B cell (primary cell): ENCODE results near the gene IFTAP. TPM values are rescaled to one million over a fixed set of nuclear protein-coding genes. Genes with fewer than 3 reads are reported as not detected.

ENCODE experiments used
- ATAC-seq: fragments of 200-7000 bp; cut with Tn5 transposase; one replicate; pipeline ENCODE4 v1.10.0; 2021; ENCODE audit warnings: low read depth, mild to moderate bottlenecking, moderate number of reproducible peaks, moderate library complexity
- CTCF ChIA-PET: fragments of 350-600 bp; sonication (Branson Sonifier 250); formaldehyde crosslinking; loops from one replicate; lab custom pipeline; 2021; ENCODE audit warnings: antibody characterized with exemption, inconsistent platforms; lab: Charles Lee
- POLR2A ChIA-PET: fragments of 350-600 bp; sonication (Branson Sonifier 250); formaldehyde crosslinking; loops from one replicate; lab custom pipeline; 2021; ENCODE audit warnings: antibody characterized with exemption; lab: Charles Lee
- DNase-seq: peaks from one replicate; pipeline ENCODE4 v3.0.0; 2013
- H2AFZ ChIP-seq: 2 replicates; pipeline ENCODE4 v1.6.1; 2012; ENCODE audit warnings: mild to moderate bottlenecking, low read depth, low read length; ENCODE audit not compliant: insufficient read depth, poor library complexity, severe bottlenecking
- H3K27ac ChIP-seq, 2 donors: 1 replicate in 1 of 2; 2 replicates in 1 of 2; pipeline ENCODE4 v1.5.1; 2012 to 2013; ENCODE audit warnings: low read length in 2 of 2, mild to moderate bottlenecking in 2 of 2, moderate library complexity in 1 of 2
- H3K27me3 ChIP-seq, 4 experiments: fragments of 200-600 bp in 1 of 4; sonication (generic) in 1 of 4; replicated peaks in 1 of 4; 1 replicate in 2 of 4; 2 replicates in 2 of 4; pipeline versions ENCODE4 v1.6.1 to v1.7.0; 2013 to 2016; ENCODE audit warnings: low read length in 3 of 4, mild to moderate bottlenecking in 2 of 4, mixed read lengths in 1 of 4, moderate library complexity in 1 of 4; ENCODE audit not compliant: insufficient read depth in 4 of 4, control insufficient read depth in 3 of 4; ENCODE audit errors: control extremely low read depth in 1 of 4
- H3K36me3 ChIP-seq, 2 experiments: replicated peaks in 1 of 2; 1 replicate in 1 of 2; 2 replicates in 1 of 2; pipeline versions ENCODE4 v1.6.1 to v1.7.1; 2013; ENCODE audit warnings: low read length in 1 of 2; ENCODE audit not compliant: insufficient read depth in 2 of 2, control insufficient read depth in 1 of 2; ENCODE audit errors: control extremely low read depth in 1 of 2, extremely low read depth in 1 of 2
- H3K4me1 ChIP-seq, 2 donors: fragments of 200-600 bp in 1 of 2; sonication (generic) in 1 of 2; 1 replicate in 1 of 2; 2 replicates in 1 of 2; pipeline versions ENCODE4 v1.5.1 to v1.6.1; 2013 to 2017; ENCODE audit warnings: low read length in 2 of 2; ENCODE audit not compliant: control insufficient read depth in 2 of 2, insufficient read depth in 2 of 2
- H3K4me2 ChIP-seq: replicated peaks from 2 replicates; pipeline ENCODE3; 2012; ENCODE audit warnings: mild to moderate bottlenecking, low read depth, low read length; ENCODE audit not compliant: poor library complexity, severe bottlenecking
- H3K4me3 ChIP-seq, 5 experiments: fragments of 200-600 bp in 1 of 5; sonication (generic) in 1 of 5; 1 replicate in 3 of 5; 2 replicates in 2 of 5; pipeline versions ENCODE4 v1.5.1 to v1.7.0; 2011 to 2016; ENCODE audit warnings: low read length in 4 of 5, mild to moderate bottlenecking in 4 of 5, low read depth in 2 of 5, control low read depth in 1 of 5, moderate library complexity in 1 of 5; ENCODE audit not compliant: insufficient read depth in 1 of 5; ENCODE audit errors: control extremely low read depth in 1 of 5, extremely low read depth in 1 of 5
- H3K79me2 ChIP-seq: fragments of 200-600 bp; sonication (generic); one replicate; pipeline ENCODE4 v1.6.0; 2016; ENCODE audit warnings: low read length; ENCODE audit not compliant: control insufficient read depth, insufficient read depth
- H3K9ac ChIP-seq: fragments of 200-600 bp; sonication (generic); 2 replicates; pipeline ENCODE4 v1.6.1; 2017; ENCODE audit warnings: mild to moderate bottlenecking, low read length, moderate library complexity
- H3K9me3 ChIP-seq, 3 donors: one replicate each; pipeline versions ENCODE4 v1.6.1 to v1.7.1; 2013; ENCODE audit warnings: low read length in 2 of 3; ENCODE audit not compliant: control insufficient read depth in 2 of 3, insufficient read depth in 1 of 3; ENCODE audit errors: control extremely low read depth in 1 of 3
- H4K20me1 ChIP-seq: 2 replicates; pipeline ENCODE4 v1.6.0; 2012; ENCODE audit warnings: mild to moderate bottlenecking, low read length; ENCODE audit not compliant: insufficient read depth, control insufficient read depth, poor library complexity, severe bottlenecking
- H3K27ac Mint-ChIP-seq: one replicate; pipeline ENCODE4 v1.8.0; 2021; ENCODE audit warnings: mixed read lengths
- H3K27me3 Mint-ChIP-seq: one replicate; pipeline ENCODE4 v1.8.0; 2021; ENCODE audit warnings: mixed read lengths
- H3K4me1 Mint-ChIP-seq: one replicate; pipeline ENCODE4 v1.8.0; 2021; ENCODE audit warnings: mixed read lengths
- H3K4me3 Mint-ChIP-seq: one replicate; pipeline ENCODE4 v1.8.0; 2021; ENCODE audit warnings: mixed read lengths
- H3K9me3 Mint-ChIP-seq: one replicate; pipeline ENCODE4 v1.8.0; 2022; ENCODE audit warnings: mixed read lengths; ENCODE audit not compliant: insufficient read depth
- CTCF ChIP-seq: fragments of 200-600 bp; IDR thresholded peaks from one replicate; pipeline ENCODE4 v1.8.0; 2022; ENCODE audit warnings: antibody characterized with exemption, mild to moderate bottlenecking
- EZH2 ChIP-seq: IDR thresholded peaks from 2 replicates; pipeline ENCODE4 v1.6.1; 2012; ENCODE audit warnings: borderline replicate concordance, low read depth, mild to moderate bottlenecking, moderate library complexity, low read length; ENCODE audit not compliant: insufficient read depth, poor library complexity, severe bottlenecking
- WGBS: methylation state at CpG from one replicate; pipeline ENCODE4 v1.1.5; 2013; ENCODE audit warnings: missing lambda C conversion rate; ENCODE audit not compliant: insufficient coverage; 5-methylcytosine and 5-hydroxymethylcytosine counted together
- intact Hi-C: fragments of 100-400 bp; cut with micrococcal nuclease; formaldehyde crosslinking; loops from one replicate; pipeline ENCODE4 v1.10.0; 2022
- polyA plus RNA-seq: library from polyadenylated mRNA; depleted of rRNA; stranded (reverse); fragments of >200 nt; gene quantifications from 2 replicates; pipeline ENCODE4 v1.2.3, GENCODE V29; 2012
- total RNA-seq, 2 donors: library from RNA; stranded (reverse); fragments of 120-200 nt in 1 of 2; gene quantifications; 1 replicate in 1 of 2; 2 replicates in 1 of 2; pipeline versions ENCODE4 v1.2.3 to v1.2.4, GENCODE V29; 2013 to 2022

Gene IFTAP
- total and polyA plus RNA-seq, 2 donors (not counting 1 experiment from before 2014, with no cell fraction given): 0.31 TPM; not detected in 1

DNA sequence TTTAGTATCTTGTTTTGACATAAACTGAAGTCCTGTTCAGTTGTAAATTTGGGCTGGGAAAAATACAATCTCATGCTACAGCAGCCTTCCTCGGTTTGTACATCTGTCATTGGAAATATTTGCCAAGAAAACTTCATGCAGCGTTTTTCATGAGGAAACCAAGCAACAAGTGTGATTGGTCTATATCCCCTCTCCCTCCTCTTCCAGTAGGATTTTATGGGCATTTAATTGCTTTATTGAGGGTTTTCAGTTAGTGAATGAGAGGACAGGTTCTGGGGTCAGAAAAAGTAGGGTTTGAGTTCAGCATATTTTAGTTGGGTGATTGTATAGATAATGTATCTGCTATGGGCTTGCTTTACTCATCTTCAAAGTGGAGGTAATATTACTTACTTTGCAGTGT lies 93.8 kb downstream of the IFTAP start:
- ChIA-PET POLR2A (no interaction called here), CTCF (no interaction called here)
- Histone ChIP-seq H2AFZ (no peak overlapping the region), H3K4me3 (no peak overlapping the region), H3K9me3 (no peaks in the 10 kb centered on the region), H3K27me3 (peaks cover 0 to 5% (median 0%) of the 10 kb centered on the region in 4 experiments), H3K27ac (no peak overlapping the region), H3K4me2 (no peak overlapping the region), H3K9ac (no peak overlapping the region), H4K20me1 (no peaks in the 10 kb centered on the region), H3K4me1 (no peaks in the 10 kb centered on the region), H3K79me2 (no peaks in the 10 kb centered on the region), H3K36me3 (no peaks in the 10 kb centered on the region)
- no peak for ATAC-seq
- H3K4me3 Mint-ChIP-seq: no peak overlapping the region
- DNase-seq: no peak
- H3K4me1 Mint-ChIP-seq: no peaks in the 10 kb centered on the region
- 100% methylated on average over 1 of the region's 2 CpGs for WGBS
- intact Hi-C loops: no loop called here
- no peaks in the 10 kb centered on the region for H3K9me3 Mint-ChIP-seq
- TF ChIP-seq EZH2 (no peak), CTCF (no peak)
- H3K27ac Mint-ChIP-seq: no peak overlapping the region
- peaks cover 10% of the 10 kb centered on the region for H3K27me3 Mint-ChIP-seq

DNA sequence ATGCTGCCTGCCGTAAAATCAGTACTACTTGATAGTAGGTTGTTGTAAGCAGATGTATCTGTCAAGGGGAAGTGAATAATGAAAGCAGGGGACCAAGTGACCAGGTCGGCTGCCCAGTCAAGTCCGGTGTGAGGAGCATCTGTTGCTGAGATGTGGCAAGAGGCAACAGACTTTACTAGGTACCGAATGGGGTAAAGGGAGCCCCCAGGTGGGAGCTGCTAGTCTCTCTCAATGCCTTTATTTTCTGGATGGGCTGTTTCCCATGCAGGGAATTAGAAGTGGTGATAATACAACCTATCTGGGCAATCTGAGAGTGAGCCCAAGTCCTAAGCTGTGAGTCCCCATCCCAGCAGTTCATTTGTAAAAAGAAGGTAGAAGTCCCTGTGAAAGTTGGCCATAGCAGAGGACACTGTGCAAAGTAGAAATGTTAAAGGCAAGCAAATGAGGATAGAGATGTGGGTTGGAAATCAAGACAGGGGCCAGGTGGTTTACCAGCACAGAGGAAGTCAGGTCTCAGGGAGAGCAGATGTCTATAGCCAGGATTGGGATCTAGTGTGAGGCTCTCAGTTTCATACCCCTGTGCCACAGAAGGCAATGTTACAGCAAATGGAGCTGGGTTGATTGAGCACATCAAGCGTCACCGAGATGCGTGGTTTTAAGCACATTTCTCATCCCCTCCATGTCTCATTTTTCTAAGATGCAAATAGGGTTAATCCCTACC lies 94.4 kb downstream of the IFTAP start:
- H3K9me3 Mint-ChIP-seq: no peaks in the 10 kb centered on the region
- H3K36me3 ChIP-seq: no peaks in the 10 kb centered on the region
- CTCF ChIA-PET: no interaction called here
- no peaks in the 10 kb centered on the region for H3K79me2 ChIP-seq
- no peak overlapping the region for H3K4me3 ChIP-seq
- 80% methylated on average over 6 of the region's 7 CpGs for WGBS
- H3K4me1 ChIP-seq: no peaks in the 10 kb centered on the region
- no peaks in the 10 kb centered on the region for H4K20me1 ChIP-seq
- ATAC-seq (no peak), DNase-seq (no peak)
- no peaks in the 10 kb centered on the region for H3K9me3 ChIP-seq
- no peak overlapping the region for H2AFZ ChIP-seq
- H3K4me2 ChIP-seq: no peak overlapping the region
- TF ChIP-seq EZH2: no peak
- intact Hi-C loops: no loop called here
- H3K27me3 ChIP-seq: peaks cover 0 to 5% (median 0%) of the 10 kb centered on the region in 4 experiments
- no peaks in the 10 kb centered on the region for H3K4me1 Mint-ChIP-seq
- H3K27ac ChIP-seq: no peak overlapping the region
- no peak overlapping the region for H3K9ac ChIP-seq
- POLR2A ChIA-PET: no interaction called here
- peaks cover 10% of the 10 kb centered on the region for H3K27me3 Mint-ChIP-seq
- no peak overlapping the region for H3K27ac Mint-ChIP-seq
- H3K4me3 Mint-ChIP-seq: no peak overlapping the region
